HG03521 (cell line): ENCODE measurements around the gene SH3TC1.

Source experiments
- ATAC-seq: cut with Tn5 transposase; IDR thresholded peaks from one replicate; pipeline ENCODE4 v1.9.1; 2021; ENCODE audit warnings: mild to moderate bottlenecking, moderate library complexity; ENCODE audit not compliant: unreplicated experiment

The SH3TC1 gene

DNA sequence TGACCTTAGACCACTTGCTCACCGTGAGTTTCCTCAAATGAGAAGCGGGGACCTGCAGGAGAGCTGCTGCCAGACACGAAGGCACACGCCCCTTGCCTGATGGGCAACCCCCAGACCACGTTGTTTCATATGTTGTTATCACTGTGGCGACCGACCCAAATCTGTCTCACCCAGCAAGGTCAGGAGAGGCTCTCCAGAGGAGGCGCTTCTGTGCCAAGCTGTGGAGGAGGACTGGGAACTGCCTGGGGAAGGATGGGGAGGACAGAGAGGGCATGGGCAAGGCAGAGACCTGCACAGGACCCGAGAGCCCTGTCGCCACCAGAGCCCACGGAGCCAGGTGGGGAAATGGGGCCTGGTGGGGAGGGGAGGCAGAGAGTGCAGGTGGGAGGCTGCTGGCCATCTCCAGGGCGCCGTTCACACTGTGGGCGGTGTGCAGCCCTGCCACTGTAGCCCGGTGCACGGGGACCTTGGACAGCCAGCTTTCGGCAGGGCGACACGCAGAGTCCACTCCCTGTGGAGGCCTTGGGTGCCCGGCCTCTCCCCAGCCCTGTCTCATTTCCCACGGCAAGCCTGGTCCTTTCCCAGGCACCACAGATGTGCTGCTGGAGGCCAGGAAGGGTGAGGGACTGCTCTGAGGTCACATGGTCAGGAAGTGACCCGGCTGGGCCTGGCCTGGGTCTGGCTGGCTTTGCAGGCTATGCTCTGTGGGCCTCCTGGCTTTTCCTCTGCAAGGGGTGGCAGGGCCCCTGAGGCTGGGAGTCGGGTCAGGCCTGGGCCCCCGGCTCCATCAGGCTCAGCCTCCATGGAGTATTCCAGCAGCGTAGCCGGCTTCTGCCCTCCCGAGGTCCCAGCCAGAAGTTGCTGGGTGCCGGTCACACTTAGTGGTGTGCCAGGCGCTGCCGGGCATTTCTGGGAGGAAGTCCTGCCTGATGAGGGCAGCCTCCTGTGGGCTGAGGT, 73.7 kb downstream of the SH3TC1 start:
- no peak for ATAC-seq

DNA sequence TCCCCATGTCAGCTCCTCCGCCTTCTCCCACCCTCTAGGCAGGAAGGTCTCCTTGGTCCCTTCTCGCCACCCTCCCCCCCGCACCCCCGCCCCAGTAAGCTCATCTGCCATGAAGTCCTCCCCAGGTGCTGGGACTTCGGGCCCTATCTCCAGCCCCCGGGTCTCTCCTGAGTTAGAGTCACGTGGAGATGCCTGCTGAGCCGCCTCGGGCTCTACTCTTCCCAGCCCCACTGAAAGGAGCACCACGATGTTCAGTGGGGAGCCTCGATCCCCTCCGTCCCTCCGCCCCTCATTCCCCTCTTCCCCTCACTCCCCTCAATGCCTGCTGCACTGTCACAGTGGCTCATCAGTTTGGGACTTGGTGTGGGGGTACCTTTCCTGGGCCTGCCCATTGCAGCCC, 74.4 kb downstream of the SH3TC1 start:
- ATAC-seq = no peak

DNA sequence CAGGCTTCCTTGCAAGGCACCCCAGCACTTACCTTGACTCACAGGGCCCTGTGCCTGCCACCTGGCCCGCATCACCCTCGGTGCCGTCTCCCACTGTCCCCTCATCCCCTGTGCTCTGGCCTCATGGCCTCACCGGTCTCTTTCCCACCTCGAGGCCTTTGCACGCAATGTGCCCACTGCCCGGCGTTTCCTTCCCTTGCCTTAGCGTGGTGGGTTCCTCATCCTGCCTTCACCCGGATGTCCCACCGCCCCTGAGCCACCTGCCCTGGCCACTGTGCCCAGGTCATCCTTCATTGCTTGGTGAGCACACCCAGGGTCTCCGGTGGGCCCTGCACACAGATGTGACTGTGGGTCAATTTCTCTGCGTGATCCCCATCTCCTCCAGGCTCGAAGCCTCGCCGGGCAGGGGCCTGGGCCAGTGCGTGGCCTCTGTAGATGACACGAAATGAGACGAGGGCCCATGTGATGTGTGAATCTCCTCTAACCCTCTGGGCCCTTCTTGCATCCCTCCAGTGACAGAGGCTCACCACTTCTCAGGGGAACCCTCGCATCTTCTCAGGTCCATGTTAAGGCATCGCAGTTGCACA, 75.1 kb downstream of the SH3TC1 start:
- no peak for ATAC-seq

DNA sequence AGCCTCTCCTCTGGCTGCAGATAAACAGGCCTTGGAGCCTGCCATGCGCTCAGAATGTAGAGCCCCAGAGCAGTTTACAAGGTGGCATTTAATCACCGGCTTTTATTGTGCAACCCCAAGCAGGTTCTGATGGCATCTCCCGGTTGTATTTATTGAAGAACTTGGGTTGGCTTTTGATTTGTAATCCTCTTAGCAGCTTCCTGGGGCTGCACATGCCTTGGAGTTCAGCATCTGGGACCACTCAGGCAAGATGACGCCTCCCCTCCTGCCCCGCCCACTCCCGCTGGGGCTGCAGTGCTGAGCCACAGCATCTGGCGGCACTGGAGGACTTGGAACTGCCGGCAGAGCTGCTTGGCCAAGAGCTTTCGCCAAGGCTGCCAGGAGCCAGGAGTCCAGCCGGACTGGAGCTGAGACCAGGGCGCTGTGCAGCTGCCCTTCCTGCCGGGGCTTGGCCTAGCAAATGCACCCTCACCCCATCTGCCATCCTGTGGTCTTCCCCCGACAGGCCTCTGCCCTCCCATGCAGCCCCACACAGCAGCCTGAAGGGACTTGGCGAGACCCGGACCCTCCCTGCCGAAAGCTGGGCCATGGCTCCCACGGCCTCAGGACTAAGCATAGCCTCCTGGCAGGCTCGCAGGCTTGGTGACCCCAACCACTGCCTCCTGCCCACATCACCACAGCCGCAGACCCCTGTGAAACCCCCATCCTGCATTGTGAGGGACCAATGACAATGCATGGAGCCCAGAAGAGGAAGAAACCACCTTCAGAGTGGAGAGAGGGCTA, 75.9 kb downstream of the SH3TC1 start:
- ATAC-seq = no peak

DNA sequence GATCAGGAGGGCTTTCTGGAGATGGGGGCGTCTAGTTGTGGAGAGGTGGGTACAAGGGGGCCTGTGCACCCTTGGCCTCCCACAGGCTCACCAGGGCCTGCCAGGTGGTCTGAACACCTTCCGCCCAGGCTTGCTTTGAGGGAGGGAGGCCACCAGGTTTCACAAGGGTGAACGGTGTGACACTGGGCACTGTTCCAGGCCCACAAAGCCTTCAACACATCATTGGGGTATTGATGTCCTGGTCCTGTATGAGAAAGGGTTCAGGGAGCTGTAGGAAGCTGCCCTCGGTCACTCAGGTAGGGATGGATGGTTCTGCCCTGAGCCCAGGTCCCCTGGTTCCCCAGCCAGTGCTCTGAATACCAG, 76.4 kb downstream of the SH3TC1 start:
- no peak for ATAC-seq

DNA sequence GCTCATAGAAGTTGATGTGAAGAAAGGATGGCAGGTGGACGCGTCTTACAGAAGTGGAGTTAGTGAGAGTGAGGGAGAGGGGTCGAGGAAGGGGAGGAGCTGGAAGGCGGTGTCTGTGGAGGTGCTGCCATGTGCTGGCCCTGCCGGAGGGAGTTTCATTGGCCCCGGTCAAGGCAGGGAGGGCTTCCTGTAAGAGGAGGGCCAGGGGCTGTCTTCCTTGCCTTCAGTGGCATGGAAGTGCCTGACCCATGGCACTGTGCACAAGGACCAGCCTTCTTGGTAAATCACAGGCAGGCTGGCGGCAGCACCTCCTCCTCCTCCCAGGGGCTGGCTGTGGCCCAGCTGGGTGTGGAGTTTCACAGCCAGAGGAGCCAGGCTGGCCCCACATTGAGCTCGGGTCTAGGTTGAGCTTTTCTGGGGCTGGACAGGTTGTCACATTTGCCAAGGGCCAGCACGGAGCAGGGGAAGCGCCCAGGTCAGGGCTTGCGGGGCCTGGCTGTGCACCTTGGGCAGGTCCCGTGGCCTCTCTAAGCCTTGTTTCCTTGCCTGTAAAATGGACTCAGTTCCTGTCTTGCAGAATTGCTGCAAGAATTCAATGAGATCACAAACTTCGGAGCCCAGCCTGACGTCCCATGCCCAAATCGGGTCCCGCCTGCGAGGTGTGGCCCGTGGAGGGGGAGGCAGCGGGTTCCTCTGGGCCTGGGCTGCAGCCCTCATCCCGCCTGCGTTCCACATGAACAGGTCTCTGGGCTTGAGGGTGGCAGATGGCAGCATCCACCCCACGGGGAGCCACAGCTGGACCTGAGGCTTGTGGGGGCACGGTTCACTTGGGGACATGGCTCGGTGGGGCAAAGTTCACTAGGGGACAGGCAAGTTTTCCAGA, 77.5 kb downstream of the SH3TC1 start:
- no peak for ATAC-seq

DNA sequence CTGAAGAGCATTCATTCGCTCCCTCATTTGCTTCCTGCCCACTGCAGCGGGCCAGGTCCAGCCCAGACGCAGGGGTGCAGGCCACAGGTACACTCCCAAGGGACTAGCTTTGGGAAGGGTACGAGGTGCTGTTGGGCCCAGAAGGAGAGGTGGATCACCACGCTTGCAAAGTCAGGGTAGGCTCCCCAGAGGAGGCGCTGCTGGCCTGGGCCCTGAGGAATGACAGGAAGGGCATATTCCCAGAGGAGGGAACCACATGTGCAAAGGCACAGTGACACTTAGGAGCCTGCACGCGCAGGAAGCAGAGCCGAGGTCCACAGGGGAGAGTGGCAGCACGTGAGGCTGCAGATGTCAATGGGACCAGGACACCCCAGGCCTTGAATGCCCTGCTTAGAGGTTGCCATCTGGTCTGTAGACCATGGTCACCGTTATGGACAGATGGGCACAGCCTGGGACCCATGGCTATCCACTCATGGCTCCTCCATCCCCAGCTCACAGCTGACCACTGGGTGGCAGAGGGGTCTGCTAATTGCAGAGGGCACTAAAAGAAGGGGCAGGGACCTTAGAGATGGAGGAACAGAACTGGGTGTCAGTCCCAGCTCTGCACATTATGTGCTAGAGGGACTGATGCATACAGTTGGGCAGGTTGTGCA, 78.4 kb downstream of the SH3TC1 start:
- no peak for ATAC-seq

DNA sequence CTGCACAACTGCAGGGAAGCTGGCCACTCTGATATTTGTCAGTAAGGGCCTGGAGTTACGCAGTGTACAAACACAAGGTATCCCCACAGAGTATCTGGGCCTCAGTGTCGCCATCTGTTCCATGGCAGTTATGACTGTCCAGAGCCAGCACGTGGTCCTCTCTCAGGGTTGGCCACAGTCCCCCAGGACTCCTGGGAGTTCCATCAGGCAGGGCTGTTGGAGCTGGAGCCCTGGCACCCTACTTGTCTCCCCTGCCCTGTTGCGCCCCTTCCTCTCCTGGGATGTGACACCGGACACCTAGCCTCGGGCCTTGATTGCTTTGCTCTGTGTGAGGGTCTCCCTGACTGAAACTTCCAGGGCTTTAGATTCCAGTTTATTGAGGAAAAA, 78.9 kb downstream of the SH3TC1 start:
- no peak for ATAC-seq

DNA sequence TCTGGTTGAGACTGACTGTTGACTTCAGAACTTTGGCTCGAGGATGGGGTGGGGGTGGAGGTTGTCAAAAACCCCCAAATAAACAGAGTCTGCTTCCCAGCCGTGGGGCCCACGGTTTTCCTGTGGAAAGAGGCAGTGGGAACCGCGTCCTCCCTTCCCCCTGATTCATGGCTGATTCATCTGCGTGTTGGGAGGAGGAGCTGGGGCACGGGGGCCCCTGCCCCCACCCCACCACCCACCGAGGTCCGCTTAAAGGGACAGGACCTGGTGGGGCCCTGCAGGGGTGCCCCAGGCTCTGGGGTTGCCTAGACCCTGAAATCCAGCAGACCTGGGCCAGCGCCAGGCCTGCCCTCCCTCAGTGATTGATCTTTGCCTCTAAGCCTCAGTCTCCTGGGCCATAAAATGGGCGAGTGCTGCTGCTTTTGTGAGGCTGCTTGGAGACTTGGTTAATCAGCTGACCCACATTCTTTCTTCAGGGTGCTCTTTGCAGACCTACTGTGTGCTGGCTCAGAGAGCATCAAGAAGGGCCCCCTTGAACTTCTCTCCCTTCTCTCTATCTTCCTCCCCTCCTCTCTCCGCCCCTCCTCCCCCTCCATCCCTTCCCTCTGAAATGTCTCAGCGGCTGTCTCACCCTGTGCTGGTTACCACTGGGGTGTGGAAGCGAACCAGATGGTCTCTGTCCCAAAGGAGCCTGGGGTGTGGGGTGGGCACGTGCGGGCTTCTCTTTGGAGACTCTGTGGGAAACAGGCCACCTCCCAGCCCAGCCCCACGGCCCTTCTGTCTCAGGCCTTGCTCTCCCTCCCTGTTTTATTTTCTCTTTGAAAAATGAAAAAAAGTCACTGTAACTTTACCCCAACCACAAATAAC, 79.6 kb downstream of the SH3TC1 start:
- no peak for ATAC-seq

DNA sequence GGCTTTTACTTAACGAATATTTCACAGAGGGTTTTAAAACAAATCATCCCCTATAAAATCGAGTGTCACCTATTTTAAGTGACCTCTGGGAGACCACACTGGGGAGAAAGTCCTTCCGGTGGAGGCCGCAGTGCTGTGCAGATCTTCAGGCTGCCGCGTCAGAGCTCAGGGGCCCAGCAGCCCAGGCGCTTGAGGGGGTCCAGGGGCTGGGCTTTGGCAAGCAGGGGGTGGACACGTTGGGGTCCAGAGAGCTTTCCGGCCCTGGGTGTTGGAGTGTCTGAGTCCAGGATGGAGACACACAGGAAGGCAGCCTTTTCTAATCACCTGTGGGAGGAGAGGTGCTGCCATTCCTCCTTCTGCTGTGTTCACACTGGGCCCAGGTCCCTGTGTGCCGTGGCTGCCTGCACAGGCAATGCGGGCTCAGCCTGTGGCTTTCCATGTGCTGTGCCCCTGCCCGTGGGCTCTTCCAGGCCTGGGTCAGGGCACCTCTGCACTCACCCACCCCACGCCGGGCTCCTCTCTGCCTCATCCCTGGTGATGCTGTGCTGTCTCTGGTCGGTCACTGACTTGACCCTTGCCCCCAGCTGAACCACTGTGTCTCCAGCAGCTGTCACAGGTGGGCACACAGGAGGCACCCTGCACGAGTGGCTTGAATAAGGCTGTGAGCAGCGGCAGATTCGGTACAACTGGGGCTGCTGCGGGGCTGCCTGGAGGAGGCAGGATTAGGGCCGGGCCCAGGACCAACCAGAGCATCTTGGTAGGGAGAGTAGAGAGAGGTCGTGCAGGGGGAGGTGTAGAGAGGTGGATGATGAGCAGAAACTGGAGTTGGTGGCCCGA, 80.4 kb downstream of the SH3TC1 start:
- ATAC-seq = no peak

DNA sequence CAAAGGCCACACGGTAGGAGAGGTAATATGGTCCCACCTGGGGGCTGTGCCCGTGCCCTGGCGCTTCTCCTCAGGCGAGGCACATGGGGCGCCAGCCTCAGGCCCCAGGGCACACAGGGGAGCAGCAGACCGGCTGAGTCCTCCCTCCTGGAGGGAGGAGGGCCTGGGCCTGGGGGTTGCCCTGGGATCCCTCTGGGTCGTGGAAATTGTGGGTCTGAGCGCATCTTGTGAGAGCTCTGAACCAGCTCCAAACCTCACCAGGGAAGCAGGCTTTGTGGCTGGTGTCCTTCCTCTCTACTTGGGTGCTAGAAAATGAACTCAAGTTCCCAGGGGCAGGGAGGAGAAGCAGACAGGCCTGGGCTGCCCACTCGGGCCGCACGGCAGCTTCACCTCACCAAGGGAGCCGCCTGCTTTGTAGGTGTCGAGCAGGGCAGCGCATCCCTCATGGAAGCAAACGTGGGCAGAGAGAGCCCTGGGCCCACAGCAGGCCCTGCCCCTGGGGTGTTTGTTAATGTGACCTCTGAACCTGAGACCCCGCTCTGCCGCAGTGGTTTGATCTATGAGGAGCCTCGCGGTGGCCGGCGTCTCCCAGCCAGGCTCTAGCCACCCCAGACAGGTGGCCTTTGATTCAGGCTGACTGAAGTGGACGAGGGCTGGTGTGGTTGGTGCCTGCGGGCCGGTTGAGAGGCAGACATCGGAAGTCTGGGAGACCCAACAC, 81.2 kb downstream of the SH3TC1 start:
- ATAC-seq = no peak

DNA sequence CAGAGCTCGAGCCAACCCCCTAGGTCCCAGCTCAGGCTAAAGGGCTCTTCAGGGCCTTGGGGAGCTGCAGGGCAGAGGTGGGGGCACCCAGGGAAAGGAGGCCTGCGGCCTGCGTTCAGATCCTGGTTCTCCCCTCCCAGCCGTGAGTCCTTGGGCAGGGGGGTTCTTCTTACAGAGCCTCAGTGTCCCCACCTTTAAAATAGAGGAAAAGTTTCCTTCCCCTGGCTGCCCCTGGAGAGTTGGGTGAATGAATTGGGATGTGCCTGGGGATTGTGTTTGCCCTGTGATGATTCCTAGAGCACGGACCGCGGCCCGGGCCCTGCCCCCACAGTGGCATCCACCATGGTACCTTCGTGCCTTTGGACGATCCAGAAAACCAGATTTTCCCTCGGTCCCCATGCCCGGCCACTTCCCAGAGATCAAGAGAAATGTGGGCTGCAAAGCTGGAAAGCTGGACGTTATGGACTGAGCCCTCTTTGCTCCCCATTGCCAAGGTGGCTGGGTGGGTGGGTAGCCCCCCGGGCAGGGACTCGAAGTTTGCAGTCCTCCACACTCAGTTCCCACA, 81.9 kb downstream of the SH3TC1 start:
- ATAC-seq = no peak

DNA sequence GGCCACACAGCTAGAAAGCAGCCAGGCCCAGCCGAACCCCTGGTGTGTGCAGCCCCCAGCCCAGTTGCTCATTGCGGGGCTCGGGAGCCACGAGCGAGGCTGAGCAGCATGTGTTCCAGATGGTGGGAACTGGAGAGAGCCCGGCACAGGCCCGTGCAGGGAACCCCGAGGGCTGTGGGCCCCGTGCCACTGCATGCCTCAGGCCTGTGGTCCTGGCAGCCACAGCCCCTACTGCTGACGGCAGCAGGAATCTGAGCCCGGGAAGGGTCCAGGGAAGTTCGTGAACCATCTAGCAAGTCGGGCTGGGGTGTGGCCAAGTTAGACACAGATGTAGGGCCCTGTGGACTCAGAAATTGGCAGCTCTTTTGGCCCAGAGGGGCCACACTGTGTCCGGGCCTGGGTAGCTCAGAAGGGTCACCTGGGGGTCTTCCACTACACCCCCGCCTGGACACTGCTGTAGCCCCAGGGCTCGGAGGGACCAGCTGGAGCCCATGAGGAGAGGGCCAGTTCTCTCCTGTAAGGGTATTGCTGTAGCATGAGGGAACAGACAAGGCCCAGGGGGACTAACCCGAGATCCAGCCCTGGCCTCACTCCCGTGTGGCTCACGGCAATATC, 82.5 kb downstream of the SH3TC1 start:
- ATAC-seq = no peak

DNA sequence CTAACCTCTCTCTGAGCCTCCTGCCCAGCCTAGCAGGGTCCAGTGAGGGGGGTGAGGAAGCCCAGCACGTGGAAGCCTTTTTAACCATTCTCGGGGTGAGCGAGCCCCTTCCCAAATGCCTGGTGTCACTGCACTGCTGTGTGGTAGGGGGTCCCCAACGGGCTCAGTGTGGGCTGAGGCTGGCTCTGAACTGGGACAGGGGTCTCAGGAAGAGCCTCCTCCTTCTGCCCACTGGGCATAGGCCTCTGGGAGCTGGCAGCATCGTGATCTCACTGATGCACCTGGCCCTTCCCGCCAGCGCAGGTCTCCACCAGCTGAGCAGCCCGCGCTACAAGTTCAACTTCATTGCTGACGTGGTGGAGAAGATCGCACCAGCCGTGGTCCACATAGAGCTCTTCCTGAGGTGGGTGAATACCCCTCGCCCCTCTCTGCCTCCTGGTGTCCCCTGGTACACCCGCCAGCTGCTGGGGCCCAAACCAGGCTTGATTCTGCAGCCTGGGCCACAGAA, 83.1 kb downstream of the SH3TC1 start:
- no peak for ATAC-seq

DNA sequence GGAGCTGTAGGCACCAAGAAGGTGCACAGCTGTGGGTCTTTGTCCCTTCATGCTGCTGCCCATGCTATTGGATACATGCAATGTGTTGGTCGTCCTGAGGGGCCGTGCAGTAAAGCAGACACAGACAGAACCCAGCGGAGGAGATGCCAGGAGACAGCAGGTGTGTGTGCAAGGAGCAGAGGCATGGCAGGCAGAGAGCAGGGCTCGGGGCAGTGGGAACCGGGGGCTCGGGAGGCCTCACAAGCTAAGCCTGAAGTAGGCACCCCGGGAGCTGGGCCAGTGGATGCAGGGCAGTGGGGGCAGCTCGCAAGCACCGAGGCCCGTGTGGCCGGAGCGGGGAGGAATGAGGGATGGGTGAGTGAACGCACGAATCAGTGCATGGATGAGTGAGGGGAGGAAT, 83.7 kb downstream of the SH3TC1 start:
- no peak for ATAC-seq

DNA sequence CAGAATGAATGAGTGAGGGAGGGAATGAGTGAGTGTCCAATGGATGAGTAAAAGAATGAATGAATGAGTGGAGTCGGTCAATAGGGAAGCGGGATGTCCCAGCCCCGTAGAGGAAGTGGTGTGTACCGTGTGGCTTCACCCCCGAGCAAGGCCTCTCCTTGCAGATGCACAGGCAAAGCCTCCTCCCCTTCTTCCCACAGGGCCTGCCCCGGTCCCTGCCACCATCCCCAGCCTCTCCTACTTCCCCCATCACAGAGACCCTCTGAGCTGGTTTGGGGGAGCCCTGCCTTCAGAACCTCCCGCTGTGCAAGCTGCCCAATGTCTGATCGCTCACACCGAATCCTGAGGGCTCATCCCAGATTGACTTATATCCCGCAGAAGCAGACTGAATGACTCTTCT, 84.1 kb downstream of the SH3TC1 start:
- ATAC-seq = no peak

DNA sequence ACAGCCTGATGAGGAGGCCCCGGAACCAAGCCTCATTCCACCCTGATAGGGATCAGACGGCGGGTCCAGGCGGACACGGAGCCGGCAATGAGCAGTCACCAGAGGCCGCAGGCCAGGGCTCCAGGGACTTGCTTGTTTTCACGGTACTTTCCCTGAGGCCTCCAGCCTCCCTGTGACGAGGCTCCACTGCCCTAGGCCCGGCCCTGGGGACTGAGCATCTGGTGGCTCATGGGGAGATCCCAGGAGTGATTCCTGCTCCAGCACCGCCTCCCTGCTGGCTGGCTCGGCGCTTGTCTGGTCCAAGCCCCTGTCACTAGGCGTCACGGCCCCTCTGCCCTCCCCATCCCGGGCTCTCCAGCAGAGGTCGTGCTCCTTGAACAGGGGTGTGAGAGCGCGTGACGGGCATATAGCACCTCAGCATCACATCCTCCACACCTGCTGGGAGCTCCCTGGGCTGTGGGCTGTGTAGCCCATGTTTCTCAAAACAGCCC, 84.6 kb downstream of the SH3TC1 start:
- ATAC-seq = no peak
